Urothelium cell line (cell line): ENCODE measurements around the gene IL4R.
"Not testable (repeated sequence)": the region's sequence is repeated elsewhere in the genome, so short reads cannot be mapped to it uniquely, and the experiment has no call there.

Experiments used
- DNase-seq: peaks from one replicate; pipeline ENCODE4 v3.0.0; 2011; ENCODE audit warnings: low spot score, mixed read lengths
- FAIRE-seq: peaks from 2 replicates; lab custom pipeline; 2011; peaks lifted over from hg19 to GRCh38; lab: Jason Lieb, UNC

IL4R gene

GRCh38 chr16:27377666-27378485, 64.1 kb downstream of the IL4R start:
- DNase-seq: no peak
- FAIRE-seq: no peak

- DNase-seq (no peak), FAIRE-seq (no peak)
These were observed 65.2 kb downstream of the IL4R start for GRCh38 chr16:27378871-27379481.

- FAIRE-seq: no peak
- DNase-seq: no peak
These were observed 66.1 kb downstream of the IL4R start for GRCh38 chr16:27379919-27380318.

- FAIRE-seq (no peak), DNase-seq (no peak)
These were observed 67.5 kb downstream of the IL4R start for GRCh38 chr16:27381236-27381635.

GRCh38 chr16:27381974-27382855, 68.4 kb downstream of the IL4R start:
- DNase-seq: no peak
- no peak for FAIRE-seq

GRCh38 chr16:27383556-27384243, 69.9 kb downstream of the IL4R start:
- no peak for DNase-seq
- no peak for FAIRE-seq

- no peak for DNase-seq
- FAIRE-seq: no peak
These were observed 70.7 kb downstream of the IL4R start for GRCh38 chr16:27384425-27384824.

- DNase-seq: no peak
- FAIRE-seq: no peak
These were observed 71.6 kb downstream of the IL4R start for GRCh38 chr16:27385398-27385797.

GRCh38 chr16:27386674-27387073, 72.9 kb downstream of the IL4R start:
- no peak for FAIRE-seq
- no peak for DNase-seq

- FAIRE-seq: no peak
- no peak for DNase-seq
These were observed 74.0 kb downstream of the IL4R start for GRCh38 chr16:27387724-27388123.

GRCh38 chr16:27389272-27389961, 75.6 kb downstream of the IL4R start:
- DNase-seq (no peak), FAIRE-seq (no peak)

GRCh38 chr16:27390151-27390550, 76.4 kb downstream of the IL4R start:
- no peak for FAIRE-seq
- DNase-seq: no peak

GRCh38 chr16:27392671-27393070, 78.9 kb downstream of the IL4R start:
- FAIRE-seq (no peak), DNase-seq (no peak)

- DNase-seq: no peak
- no peak for FAIRE-seq
These were observed 80.7 kb downstream of the IL4R start for GRCh38 chr16:27394516-27394915.

GRCh38 chr16:27398341-27398893, 84.6 kb downstream of the IL4R start:
- not testable (repeated sequence) for FAIRE-seq, DNase-seq

GRCh38 chr16:27398894-27399853, 85.4 kb downstream of the IL4R start:
- FAIRE-seq (no peak), DNase-seq (no peak)

GRCh38 chr16:27399969-27400368, 86.2 kb downstream of the IL4R start:
- DNase-seq (no peak), FAIRE-seq (no peak)

GRCh38 chr16:27400751-27401620, 87.2 kb downstream of the IL4R start:
- DNase-seq (no peak), FAIRE-seq (no peak)
